ENCODE results near the gene HOXA11.

The HOXA11 gene

DNA sequence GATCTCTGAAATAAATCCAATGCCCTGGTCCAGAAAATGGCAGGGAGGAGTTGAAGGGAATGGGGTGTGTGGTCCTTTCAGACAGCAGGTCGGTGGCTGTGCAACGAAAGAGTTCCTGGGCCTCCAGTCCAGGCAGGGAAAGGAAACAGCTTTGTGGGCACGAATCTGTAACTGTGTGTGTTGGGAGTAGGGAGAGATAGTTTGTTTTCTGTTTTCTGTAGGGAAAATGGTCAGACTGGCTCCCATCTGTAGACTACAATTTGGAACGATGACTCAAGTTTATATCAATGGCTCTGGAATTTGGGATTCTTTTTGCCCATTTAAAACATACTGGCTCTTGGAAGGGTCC is 17.1 kb downstream of the HOXA11 start:
- no peak for DNase-seq

DNA sequence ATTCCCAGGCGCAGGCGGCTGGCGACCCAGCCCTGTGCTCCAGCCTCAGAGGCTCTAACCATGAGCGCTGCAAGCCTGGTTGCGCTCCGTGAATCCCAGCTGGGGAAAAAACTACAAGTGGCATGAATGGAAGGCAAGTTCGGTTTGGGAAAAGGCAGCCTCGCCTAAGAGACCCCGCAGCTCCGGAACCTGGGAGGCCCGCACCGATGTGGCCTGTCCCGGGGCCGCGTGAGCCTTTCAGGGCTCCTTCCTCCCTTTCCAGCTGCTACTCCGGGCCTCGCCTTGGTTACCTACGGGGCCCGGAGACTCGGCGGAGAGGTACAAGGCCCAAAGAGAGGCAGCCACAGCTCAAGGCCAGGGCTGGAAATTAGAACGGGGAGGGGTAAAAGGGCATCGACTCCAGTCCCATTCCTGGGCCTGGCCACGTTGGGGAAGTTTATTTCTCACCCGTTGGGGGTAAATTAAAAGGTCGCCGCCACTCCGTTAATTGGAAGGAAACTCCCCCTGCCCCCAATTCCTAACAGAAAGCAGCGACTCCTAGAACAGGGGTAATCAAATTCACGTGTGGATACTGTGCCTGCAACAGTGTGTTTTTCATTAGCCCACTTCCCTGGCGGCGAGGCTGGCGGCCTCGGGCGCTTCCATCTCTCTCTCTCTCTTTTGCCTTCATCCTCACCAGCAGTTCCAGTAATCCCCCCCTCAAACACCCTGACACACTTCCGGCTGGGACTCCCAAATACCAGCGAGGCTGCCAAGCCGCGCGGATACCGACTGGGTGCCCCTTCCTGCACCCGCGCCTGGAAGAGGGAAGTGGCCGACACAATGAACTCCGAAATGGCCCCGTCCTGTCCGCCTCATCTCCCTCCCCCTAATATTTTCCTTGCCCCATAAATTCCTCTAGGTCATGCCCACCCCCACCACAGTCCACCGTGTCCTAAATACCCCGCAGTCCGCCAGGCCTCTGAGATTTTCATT is 18.2 kb downstream of the HOXA11 start:
- DNase-seq: no peak

DNA sequence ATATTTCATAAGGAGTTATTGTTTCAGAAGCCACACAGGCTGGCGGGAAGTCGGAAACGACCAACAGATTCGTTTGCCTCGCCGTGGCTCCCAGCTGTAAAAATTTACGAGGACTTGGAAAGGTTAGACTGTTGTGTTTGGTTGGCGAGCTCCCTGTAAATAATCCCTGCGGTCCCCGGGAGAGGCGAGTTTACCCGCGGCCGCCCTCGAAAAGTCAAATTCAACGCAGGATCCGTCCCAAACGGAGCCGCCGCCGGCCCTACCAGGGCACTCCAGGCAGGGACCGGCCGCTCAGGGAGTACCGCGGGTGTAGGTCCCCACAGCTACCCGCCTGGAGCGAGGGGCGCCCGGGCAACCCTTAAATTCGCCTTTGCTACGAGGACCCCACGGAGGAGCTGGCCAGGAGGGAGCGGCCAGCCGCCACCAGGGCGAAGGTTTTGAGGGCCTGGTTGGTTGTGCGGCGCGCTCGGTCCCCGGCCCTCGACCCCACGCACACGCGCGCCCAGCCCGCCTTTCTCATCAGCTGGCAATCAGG is 19.0 kb downstream of the HOXA11 start:
- no peak for DNase-seq

DNA sequence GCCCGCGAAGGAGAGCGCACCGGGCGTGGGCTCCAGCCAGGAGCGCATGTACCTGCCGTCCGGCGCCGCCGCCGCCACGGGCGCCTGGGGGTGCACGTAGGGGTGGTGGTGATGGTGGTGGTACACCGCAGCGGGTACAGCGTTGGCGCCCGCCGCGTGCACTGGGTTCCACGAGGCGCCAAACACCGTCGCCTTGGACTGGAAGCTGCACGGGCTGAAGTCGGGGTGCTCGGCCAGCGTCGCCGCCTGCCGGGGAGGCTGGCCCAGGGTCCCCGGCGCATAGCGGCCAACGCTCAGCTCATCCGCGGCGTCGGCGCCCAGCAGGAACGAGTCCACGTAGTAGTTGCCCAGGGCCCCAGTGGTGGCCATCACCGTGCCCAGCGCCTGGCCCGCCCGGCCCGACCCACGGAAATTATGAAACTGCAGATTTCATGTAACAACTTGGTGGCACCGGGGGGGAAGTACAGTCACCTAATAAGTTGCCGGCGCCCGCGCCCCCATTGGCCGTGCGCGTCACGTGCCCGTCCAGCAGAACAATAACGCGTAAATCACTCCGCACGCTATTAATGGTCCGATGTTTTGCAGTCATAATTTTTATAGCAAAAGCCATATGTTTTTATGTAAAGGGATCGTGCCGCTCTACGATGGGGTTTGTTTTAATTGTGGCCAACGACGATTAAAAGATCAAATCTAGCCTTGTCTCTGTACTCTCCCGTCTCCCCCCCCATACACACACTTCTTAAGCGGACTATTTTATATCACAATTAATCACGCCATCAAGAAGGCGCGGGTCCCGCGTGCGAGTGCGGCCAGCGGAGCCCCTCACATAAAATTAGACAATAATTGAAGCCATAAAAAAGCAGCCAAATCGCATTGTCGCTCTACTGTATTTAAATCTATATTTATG is 19.7 kb downstream of the HOXA11 start, which contains the start of gene HOXA9:
Gene HOXA9 (minus strand): TSS at position 449 of the 907 bp plus-strand sequence. CDS start 80 bp downstream, at position 369.
- DNase-seq: no peak

DNA sequence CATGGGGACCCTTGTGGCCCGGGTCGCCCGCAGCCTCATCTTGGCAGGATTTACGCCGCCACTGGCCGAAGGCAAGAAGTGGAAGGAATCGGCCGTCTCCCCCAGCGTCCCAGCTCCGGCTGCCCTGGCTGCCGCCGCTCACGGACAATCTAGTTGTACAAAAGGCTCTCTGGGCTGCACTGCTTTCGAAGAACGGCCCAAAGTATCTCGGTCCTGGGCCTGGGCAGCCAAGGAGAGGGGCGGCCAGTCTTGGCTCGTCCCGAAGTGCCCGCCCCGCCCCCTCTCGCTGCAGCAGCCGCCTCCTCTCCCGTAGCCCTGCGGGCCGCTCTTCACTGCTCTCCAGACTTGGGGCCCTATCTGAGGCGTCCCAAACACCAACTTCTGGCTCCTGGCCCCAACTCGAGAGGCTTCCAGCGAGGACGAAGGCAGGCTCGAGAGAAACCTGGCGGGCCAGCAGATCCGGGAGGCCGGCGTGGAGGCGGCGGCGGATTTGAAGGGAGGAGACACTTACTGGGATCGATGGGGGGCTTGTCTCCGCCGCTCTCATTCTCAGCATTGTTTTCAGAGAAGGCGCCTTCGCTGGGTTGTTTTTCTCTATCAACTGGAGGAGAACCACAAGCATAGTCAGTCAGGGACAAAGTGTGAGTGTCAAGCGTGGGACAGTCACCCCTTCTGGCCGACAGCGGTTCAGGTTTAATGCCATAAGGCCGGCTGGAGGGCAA is 20.5 kb downstream of the HOXA11 start:
- DNase-seq: no peak

DNA sequence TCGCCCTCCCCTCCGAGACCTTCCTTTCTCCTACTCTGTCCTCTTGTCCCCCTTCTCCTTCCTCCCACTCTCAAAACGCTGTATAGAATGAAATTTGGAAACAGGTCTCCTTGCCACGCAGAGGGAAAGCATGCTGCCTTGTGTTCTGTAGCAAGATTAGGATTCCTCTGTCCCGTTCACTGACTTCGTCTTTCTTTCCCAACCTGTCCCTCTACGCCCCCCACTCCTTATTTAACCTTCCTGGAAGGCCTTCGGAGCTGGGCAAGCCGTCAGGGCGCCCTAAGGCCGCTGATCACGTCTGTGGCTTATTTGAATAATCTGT is 21.0 kb downstream of the HOXA11 start:
- DNase-seq: no peak

DNA sequence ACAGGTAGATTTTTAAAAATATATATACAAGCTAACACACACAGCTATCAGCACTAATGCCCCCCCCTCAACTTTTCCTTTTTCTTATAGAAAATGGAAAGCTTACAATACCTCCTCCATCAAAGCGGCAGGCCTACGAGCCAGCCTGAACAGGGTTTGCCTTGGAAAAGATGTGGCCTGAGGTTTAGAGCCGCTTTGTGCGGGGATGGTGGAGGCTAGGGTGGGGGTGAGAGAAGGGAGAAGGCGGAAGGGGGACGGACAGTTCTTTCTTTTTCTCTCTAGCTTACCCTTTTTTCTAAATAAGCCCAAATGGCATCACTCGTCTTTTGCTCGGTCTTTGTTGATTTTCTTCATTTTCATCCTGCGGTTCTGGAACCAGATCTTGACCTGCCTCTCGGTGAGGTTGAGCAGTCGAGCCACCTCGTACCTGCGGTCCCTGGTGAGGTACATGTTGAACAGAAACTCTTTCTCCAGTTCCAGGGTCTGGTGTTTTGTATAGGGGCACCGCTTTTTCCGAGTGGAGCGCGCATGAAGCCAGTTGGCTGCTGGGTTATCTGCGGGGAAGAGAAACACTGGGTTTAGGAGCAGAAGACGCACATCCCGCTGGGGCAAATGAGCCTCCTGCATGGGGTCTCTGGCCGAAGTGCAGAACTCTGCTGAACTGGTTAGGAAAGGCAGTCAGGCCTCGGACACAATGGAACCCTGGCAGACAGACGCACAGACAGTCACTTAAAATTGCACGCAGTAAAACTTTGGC is 21.6 kb downstream of the HOXA11 start:
- DNase-seq: no peak

DNA sequence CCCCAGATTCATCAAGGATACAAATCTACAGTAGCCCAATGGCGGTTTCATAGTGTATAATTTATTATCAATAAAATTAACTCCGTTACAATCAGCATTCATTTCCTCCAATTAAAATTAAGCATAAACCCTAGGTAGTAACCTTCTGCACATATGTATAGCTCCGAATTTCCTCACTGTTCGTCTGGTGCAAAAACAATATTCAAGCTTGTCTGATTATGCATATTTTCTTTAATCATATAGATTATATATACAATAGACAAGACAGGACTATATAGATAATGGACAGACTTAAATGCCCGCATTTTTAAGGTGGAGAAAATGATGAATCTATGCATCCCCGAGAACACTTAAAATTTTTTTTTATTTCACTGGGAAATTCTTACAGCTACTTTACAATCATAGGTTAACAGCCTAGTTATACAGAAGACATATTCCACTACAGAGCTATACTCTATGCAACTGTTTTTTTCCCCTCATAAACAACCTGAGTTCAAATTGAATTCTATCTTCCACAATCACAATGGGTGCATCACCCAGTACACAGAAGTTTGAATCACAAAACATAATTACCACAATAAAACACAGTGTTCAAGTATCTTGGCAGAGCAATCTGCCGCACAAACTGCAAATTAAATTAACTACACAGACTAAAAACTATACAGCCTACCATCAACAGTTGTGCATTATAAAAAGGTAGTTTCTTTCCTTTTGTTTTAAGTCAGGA is 22.3 kb downstream of the HOXA11 start:
- no peak for DNase-seq

DNA sequence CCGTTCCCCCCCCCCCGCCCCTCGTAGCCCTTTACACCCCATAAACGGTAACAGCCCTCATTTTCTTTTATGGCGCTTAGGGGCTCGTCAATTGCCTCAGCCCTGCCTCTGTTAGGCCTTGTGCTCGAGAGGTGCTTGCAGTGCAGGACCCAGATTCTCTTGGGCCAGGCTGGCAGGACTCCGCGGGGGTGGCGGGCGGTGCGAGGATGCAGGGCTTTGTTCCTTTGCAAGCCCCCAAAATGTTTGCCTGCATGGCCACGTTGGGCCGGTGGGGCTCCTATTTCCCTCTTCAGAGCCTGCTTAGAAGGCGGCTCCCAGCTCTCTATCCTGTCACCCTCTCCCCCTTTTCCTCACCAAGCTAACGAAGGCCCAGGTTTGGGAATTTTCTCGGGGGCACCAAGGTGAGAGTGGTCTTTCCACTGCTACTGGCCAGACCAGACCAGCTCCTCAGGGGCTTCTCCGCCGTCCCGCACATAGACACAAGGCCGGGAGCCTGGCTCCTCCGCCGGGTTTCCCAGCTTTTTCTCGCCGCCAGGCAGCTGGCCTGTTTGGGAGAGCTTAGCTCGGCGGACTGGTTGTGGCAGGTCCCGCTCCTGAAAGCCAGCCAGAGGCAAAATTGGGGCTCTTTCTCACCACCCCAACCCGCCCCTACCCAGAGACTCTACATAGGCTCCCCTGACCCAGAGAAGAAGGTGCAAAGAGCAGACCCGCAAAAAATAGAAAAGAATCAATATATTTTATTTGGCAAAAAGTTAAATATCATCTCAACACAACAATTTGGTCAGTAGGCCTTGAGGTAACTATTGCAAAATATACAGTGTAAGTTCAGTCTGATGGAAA is 23.1 kb downstream of the HOXA11 start:
- no peak for DNase-seq

DNA sequence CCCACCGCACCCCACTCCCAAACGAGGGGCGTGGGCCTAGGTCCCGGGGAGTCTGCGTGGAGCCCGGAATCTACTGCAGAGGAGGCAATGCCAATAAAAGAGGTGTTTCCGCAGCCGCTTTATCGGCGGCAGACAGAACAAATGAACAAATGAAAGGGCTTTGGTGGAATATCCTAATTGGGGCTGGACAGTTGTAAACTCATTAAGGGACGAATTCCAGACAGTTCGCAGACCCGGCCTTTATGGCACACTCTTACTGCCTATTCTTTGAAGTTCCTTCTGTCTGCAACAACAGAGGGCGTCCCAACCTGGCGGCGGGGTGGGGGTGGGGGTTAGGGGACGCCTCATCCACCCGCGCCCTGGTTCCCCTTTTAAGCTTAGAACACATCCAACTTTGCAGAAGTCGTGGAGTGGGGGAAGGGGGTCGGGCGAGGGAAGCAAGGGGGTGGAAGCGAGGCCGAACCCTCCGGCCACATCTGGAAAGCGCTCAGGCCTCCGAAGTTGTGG is 23.8 kb downstream of the HOXA11 start:
- no peak for DNase-seq

DNA sequence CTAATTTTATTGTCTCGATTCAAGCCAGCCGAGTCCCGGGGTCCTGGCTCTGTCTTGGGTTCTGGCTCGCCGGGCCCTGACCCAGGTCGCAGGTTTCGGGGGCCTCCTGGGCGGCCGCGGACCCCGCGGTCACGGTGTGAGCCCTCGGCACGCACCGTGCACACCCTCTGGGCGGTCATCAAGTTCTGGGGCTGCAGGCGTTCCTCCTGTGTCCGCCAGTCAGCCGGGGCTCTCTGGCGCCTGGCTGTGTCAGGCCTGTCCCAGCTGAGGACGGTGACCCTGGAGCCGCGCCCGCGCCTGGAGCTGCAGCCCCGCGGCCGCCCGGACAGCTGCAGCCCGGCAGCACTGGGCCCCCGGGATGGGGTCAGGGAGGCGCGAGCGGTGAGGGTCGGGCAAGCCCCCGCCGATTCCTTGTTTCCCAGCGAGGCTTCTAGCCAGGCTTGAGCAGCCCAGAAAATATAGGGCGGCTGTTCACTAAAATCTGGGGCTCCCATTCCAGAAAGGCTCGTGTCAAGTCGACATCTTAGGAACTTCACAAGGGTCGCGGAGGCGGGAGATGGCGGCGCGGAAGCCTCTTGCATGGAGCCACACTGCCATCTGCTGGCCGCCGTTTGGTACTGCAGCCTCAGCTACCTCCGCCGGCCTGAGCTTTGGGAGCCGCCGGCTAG is 24.4 kb downstream of the HOXA11 start:
- DNase-seq: peak; percentile 92

DNA sequence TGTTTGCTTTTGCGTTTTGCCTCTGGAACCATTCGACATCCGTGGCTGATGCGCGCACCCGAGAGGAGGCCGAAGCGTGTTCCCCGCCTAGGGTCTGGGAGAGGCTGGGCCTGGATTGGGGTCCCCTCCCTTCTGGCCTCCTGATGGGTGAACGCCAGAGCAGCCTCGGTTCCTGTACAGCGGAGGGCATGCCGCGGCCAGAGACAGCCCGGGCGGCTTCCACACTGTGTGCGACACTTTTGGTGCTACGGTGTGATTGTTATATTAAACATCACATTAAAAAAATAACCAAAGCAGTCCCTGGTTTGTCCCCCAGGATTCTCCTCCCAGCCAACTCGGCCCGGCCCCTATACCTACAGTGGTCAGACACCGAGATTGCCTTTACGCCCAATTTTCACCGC is 24.9 kb downstream of the HOXA11 start:
- no peak for DNase-seq

DNA sequence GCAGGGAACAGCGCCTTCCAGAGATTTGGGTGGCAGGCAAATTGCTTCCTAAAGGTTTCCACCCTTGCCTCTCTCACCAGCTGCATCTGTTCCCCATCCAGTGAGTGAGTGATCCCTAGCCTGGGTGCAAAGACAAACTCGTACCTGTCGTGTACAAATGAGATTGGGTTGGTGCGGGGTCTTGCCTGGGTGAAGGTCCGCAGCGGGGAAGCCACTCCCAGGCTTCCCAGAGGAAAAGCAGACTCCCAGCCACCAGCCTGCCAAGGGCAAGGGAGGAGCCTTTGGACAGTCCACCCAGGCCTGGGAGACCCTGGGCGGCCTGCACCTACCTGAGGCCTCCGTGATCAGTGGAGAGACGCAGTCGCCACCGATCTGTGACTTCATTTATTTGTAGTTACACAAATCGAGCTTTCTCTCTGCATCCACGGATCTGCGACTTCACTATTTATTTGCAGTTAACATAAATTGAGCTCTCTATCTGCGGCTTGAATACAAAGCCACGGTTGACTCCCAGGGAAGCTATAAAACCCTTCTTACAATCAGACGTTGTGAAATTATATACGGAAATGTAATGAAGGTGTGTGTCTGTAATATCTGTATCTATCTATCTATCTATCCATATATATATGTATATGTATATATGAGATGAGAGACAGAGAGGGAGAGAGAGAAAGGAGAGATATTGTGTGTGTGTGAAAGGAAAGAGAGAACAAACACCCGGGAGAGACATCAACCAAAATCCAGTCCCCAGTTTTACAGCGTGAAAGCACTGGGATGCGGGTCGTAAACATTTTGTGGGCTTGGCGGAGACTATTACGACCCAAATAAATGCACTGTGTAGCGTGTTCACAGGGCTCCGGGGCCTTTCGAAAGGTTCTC is 25.5 kb downstream of the HOXA11 start:
- DNase-seq: no peak

DNA sequence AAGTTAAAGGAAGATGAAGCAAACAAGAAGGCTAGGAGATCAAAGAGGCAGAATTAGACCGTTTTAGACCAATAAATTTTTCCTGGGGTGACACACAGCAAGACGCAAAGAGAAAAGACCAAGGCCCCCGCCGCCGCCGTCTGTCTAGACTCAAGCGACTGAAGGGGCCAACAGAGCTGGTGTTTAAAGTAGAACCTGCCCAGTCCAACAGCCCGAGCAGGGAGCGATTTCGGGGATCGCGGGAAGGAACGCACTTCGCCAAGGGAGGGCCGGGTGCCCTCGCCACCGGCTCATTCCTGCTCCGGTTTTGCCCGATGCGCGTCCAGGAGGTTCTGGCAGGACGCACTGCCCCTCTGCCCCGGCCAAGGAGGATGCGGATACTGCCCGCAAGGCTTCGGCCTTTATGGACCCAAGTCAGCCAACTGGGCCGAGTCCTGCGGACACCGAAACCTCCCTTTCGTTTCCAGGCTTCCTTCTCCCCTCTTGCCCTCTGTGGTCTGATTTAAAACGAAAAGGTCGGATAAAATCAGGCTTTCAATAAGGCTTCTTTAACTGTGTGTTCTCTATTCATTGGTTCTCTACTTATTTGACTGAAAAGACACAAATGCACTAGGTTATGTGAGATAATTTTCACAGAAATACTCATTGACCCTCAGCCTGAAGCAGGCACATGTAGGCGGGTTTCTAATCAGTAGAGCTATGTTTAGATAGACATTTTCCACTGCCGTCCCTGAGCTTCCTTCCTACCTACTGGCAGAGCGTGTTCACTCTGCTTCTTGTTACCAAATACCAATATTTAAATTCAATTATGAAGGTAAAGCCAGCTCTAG is 26.4 kb downstream of the HOXA11 start:
- no peak for DNase-seq

DNA sequence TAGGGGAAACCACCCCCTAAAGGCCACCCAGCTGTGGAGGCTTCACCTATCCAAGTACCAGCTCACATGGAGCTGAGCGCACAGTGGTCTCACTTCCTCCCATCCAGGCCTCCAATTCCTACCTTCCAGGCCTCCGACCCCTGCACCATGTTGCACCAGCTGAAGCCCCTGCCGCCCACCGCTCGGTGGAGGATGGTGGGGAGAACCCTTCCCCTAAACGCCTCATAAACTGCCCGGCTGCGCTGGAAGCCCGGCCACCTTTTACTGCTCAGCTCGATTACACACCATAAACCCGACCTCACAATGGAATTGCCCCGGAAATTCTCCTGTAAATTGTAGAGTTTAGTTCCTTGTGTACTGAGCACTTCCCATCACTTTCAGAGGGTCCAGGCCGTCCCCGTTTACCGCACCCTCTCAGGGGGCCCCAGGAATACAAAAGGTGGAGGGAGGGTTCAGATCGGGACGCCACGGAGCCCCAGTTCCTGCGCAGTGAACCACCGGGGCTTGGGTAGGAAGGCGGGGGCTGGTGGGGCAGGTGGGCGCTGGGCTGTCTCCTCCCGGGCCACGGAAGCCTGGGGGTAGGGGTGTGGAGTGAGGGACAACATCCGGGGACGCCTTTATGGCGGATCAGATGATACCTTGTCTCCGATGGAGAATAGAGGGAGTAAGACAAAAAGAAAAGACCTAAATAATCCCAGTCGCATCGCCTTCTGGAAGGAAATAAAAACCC is 27.2 kb downstream of the HOXA11 start:
- DNase-seq: no peak

DNA sequence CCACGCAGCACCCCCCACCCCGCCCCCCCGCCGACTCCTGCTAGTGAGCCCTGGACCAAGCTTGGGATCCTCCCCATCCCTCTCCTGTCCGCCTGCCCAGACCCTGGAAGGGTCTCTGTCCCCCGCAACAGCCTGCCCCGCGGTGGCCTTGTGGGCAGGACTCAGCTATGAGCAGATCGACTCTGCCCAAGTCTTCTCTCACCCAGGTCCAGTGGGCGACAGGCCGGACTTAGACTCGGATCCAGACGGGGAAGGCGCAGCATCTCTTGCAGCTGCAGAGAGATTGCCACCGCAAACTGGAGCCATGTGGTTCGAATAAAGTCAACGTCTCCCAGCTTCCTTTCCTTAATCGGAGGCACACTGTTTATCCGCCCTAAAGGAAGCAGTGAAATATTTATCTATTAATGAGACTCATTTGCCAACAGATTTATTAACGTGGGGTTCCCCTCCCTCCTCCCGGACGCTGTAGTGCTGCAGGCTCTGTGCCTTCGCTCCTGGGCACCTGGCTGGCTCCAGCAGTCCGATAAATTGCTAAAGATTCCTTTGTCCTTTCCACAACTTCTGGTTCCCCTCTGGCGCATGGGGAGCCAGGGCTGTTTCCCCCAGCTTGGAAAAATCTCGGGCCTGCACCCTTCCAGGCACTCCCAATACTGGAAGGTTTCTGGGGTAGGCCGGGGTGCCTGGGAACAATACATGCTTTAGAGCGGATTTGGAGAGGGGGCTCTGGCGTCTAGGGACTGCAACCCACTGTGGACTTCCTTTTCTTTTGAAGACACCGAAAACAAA is 27.9 kb downstream of the HOXA11 start:
- DNase-seq: no peak
